ENCODE results near the gene PACSIN2.

Gene PACSIN2

GRCh38 chr22:42901790-42902508 is 113.0 kb downstream of the PACSIN2 start:
- DNase-seq: no peak

DNA sequence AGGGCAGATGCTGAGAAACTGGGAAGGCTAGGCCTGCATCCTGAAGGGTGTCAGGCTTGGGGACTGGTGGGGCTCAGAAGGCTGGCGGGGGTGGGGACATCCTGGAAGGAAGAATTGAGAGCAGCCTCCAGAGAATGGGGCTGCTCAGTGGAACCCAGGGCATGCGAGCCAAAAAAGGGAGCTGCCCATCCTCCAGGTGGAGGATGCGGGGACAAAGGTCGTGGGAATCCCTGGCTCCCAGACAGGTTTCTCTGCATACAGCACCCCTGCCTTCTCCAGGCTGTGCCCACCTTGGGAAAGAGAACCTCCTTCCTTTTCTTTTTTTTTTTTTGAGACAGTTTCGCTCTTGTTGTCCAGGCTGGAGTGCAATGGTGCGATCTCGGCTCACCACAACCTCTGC is 117.0 kb downstream of the PACSIN2 start:
- no peak for DNase-seq

DNA sequence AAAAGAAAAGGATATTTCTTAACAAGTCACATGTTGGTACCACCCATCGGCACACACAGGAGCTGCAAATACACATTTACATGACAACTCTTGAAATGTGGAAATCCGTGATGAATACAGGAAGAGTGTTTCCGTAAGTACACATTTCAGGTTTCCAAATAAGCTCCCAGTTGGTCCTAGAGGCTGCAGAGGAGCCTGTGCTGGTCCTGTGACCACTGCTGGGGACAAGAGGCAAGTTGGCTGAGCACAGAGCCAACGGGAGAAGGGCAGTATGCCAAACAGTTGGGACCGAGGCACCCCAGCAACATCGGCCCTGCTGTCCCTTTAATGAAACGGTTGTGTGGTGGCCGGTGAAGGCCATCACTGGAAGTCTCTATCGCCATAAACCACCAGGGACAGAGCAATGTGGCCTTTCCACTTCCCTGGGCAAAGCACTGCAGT is 119.4 kb downstream of the PACSIN2 start:
- no peak for DNase-seq

DNA sequence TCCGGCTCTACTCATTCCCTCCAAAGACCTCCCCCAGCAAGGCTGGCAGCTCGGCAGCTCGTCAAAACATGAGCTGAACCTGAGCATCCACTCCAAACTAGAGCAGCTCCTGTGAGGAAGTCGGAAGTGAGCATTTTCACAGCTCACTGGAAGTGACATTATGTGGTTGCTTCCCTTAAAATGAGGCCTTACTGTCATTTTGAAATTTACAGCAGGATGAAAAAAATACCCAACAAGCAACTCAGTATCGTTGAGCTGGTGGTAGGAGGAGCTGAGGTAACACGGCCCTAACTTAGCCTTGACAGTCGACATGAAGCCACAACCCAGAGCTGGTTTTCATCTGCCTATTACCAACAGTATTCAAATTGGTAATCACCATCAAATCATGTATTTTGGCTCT is 119.9 kb downstream of the PACSIN2 start:
- peak; percentile 75 for DNase-seq

- DNase-seq: no peak
Measured at GRCh38 chr22:42893371-42894150, 121.4 kb downstream of the PACSIN2 start.

DNA sequence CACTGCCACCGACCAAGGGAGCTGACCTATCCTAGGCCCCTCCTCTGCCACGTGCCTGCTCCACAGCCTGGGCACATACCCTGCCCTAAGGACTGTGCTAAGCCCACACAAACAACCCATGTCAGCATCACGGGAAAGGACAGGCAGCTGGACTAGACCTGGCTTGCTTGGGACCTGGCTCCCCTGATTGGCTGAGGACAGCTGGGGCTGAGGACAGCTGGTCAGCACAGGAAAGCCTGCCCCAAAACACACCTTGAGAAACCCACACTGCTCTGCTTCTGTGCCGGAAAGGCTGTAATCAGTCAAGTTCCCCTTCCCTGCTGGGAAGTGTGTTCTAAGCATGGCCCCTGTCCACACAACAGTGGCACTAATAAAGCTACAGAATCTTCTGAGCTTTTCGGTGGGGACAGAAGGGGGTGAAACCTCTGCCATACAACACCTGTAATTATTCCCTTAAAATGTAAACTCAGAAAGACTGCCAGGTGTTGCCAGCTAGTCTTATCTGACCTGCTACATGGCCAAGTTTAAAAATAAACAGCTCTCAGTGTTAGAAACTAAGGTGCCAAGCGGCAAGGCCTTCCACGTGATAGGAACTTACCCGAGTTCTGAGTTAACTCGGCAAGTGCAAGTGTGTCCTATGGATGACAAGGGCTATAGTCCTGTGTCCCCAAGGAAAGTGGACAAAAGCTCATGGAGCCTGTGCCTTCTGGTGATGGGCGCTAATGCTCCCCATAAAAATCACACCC is 122.2 kb downstream of the PACSIN2 start:
- DNase-seq: no peak

DNA sequence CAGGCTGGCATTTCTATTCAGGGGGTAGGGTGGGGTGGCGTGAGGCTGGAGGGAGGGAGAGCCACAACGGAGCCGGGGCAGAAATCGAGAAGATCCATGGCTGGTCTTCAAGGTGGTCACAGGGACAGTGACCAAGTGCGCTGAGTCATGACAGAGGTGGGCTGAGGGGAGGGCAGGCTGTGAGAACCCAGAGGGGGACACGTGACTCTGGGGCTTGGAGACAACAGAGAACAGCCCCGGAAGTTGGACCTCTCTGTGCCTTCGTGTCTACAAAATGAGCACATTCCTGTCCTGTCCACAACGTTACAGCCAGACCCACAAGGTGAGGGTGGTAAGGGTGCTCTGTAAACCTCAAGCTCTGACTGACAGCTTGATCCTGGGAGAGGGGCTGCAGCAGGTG is 122.8 kb downstream of the PACSIN2 start:
- DNase-seq: no peak

DNA sequence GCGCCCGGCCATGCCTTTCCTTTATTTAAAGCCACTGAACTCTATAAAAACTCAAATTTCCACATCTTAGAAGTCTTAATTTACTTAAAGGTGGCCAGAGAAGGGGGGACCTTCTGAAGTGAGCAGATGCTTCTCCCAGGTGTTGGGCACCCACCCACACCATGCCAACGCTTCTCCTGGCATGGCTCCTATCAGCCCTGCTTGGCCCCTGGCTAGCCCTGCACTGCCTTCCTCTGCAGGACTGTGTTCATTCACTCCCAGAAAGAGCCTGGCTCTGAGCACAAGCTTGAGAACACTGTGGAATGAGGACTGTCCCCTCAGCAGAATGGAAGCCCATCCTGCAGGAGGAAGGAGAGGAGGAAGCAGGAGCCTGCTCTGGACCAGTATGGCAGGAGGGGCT is 123.3 kb downstream of the PACSIN2 start:
- DNase-seq: no peak

DNA sequence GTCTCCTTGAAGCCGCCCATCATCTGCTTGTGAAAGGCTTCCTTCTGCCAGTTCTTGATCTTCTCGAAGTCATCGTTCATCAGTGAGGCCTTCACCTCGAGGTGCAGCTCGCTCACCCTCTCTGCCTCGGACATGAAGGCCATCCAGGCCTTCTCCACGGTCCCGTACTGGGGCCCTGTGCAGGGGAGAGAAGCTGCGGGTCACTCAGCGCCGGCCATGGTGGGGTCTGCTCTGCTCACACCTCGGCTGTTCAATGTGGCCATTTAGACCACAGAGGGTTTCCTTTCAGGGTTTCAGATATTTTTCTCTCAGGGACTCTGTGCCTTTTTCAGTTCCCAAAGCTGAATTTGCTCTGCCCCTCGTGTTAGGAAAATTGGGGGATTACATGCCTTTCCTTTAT is 123.9 kb downstream of the PACSIN2 start:
- DNase-seq: no peak

DNA sequence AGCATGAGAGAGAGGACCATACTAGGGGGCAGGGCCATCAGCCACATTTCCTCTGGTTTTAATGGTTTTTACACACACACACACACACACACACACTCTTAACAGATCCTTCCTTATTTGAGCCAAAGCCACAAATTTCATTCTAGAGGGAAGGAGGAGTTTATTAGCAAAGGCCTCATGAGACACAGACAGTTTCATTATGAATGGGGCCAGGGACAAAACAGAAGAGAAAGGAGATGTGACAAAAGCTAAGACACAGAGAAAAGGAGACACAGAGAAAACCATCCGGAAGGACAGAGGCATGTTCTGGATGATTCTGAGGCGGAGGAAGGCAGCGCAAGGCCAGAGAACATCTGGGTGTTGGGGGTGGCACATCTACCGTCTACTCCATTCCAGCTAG is 125.6 kb downstream of the PACSIN2 start:
- peak; percentile 87 for DNase-seq

DNA sequence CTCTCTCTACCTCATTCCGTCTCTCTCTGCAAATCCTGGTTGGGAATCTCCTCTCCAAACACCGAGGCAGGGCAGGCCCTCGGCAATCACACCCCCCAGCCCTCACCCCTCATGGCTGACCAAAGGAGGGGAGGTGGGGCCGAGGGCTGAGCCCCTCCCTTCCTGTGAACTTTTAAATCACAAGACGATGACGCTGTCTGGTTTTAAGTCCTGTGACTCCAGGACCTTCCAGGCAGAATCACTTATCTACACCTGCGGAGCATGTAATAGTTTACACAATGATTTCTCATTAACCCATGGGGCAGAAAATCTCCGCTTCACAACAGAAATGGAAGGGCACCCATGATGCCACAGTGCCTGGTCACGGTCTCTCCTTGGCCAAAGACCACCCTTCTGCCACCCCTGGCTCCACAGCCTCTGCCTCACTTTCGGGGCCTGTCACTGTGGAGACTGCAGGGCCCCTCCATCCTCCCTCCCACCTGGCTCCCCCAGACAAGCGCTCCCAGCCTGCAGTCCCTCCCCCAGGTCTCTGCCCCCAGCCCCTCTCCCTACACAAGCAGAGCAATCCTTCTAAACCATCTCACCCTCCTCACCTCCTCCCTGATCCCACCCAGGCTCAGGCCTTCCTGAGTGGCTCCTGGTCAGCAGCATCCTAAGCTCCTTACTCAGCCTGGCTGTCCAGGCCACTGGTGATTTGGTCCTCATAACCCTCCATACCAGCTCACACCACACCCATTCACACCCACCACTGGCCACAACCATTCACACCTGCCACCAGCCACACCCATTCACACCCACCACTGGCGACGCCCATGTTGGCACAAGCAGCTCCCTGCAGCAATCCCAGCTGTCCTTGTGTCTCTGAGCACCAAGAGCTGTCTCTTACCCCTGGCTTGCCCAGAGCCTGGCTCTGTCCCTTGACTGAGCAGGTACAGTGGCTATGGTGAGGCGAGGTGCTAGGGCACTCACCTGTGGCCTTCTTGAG is 127.1 kb downstream of the PACSIN2 start:
- DNase-seq: no peak

- no peak for DNase-seq
Measured at GRCh38 chr22:42887120-42887519, 127.8 kb downstream of the PACSIN2 start.

DNA sequence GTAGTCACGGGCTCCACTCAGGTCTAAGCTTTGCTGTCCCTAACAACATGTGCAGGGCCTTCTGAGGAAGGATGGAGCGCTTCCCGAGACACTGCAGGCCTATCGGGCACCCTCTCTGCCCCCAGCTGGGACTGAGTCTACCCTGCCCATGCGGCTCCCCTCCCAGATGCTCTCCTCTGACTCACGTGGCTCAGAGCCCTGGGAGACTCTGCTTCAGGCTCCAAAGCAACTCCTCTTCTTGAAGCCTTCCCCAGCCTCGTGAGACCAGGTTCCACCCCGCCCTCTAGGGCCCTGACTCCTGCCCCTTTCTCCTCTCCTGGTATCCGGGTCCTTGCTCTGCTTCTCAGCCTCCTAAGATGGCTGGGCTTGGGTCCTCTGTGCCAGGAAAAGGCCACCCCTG is 129.5 kb downstream of the PACSIN2 start:
- DNase-seq: no peak

GRCh38 chr22:42884616-42885375 is 130.2 kb downstream of the PACSIN2 start:
- no peak for DNase-seq

DNA sequence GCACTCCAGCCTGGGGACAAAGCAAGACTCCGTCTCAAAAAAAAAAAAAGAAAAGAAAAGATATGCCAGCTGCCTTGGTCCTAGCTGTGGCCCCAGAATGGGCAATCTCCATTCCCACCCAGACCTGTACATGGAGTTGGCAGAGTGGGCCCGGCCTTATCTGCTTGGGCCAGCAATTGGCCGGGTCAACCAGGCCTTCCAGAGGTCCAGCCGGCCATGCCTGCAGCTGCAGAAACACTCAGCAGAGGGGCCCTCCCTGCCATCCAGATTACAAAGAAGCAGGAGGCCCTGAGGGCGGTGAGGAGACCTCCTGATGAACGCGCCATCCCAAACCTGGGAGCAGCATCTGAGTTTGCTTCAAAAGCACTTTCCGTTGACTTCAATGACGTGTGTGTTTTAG is 131.0 kb downstream of the PACSIN2 start:
- no peak for DNase-seq

GRCh38 chr22:42883121-42883520 is 131.8 kb downstream of the PACSIN2 start:
- no peak for DNase-seq

GRCh38 chr22:42881982-42882656 is 132.8 kb downstream of the PACSIN2 start:
- DNase-seq: no peak

GRCh38 chr22:42881298-42881697 is 133.7 kb downstream of the PACSIN2 start:
- no peak for DNase-seq

DNA sequence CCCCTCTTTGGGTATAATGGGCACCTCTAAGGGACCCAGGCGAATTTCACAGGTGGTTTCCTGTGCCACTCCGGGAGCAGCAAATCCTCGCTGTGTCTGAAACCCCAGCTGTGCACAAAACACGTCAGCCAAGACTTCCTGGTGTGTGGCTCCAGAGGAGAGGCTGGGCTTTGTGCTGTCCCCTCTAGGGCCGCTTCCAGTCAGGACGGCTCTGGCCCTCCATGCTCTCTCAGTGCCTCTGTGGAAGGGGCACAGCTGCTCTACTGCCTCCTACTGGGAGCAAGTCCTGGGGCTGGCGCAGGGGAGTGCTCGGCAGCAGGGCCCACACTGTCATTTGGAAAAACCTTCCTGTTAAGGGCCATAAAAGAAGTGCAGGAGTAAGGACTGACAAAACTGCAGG is 134.1 kb downstream of the PACSIN2 start:
- DNase-seq: no peak

- DNase-seq: no peak
Measured at GRCh38 chr22:42879371-42880021, 135.5 kb downstream of the PACSIN2 start.

Data from GDM1 (cell line).